Measurements from ENCODE around the gene FCSK. TPM values are rescaled to one million over a fixed set of nuclear protein-coding genes. Genes with fewer than 3 reads are reported as not detected.

The FCSK gene
- total and polyA plus RNA-seq, 2 of the 13 experiments (the other 11 are each of a cell fraction or from before 2014, with no cell fraction given), result 9.1 to 19.2 TPM

GRCh38 chr16:70493802-70494201 lies 39.4 kb downstream of the FCSK start (continued):
- TF ChIP-seq ZBTB33 (CRISPR knock-in tag; IDR thresholded peaks at IDR 0.05), result no peak
- no peak for TF ChIP-seq ZNF367 (CRISPR knock-in tag; IDR thresholded peaks at IDR 0.05; ENCODE audit: borderline replicate concordance)
- no peak for TF ChIP-seq ZMAT5 (CRISPR knock-in tag; IDR thresholded peaks at IDR 0.05; ENCODE audit: borderline replicate concordance, low read depth)
- TF ChIP-seq DPF2 (CRISPR knock-in tag; IDR thresholded peaks at IDR 0.05; ENCODE audit: borderline replicate concordance, low read depth), result no peak
- TF ChIP-seq CSRNP2 (CRISPR knock-in tag; conservative IDR thresholded peaks at IDR 0.05; ENCODE audit: low read depth), result no peak

GRCh38 chr16:70494202-70494770 lies 39.9 kb downstream of the FCSK start:
- Histone ChIP-seq H3K9ac (ENCODE audit: insufficient read depth, low read depth, low read length) (no peak overlapping the region), H2AFZ (ENCODE audit: low read length) (no peak overlapping the region), H3K4me2 (ENCODE audit: low read depth, low read length) (no peak overlapping the region), H4K20me1 (ENCODE audit: insufficient read depth, low read length) (no peaks in the 10 kb centered on the region), H3K4me3 (replicated peaks in 1 of 3; ENCODE audit: insufficient read depth in 1 of 3, low read depth in 2 of 3, low read length in 3 of 3) (no peak overlapping the region), H3K27ac (ENCODE audit: extremely low read length, insufficient read depth, low read length) (no peak overlapping the region), H3K36me3 (replicated peaks in 1 of 2; ENCODE audit: control insufficient read depth in 1 of 2, insufficient read depth in 2 of 2, low read length in 2 of 2) (peaks cover 23 to 70% of the 10 kb centered on the region in 2 experiments), H3K9me3 (ENCODE audit: low read length) (no peaks in the 10 kb centered on the region), H3K27me3 (ENCODE audit: control insufficient read depth in 1 of 2, insufficient read depth in 2 of 2, low read length in 2 of 2) (no peaks in the 10 kb centered on the region), H3K79me2 (ENCODE audit: insufficient read depth, low read length) (no peaks in the 10 kb centered on the region), H3K4me1 (ENCODE audit: insufficient read depth, low read length) (no peaks in the 10 kb centered on the region)
- no peak for FAIRE-seq
- ChIA-PET POLR2A (no interaction called here), CTCF (ENCODE audit: low intra/inter-chr PET ratio, low total read pairs) (no interaction called here)
- 90% methylated on average over 5 of the region's 5 CpGs for WGBS (ENCODE audit: low lambda C conversion rate)
- no peak for DNase-seq (ENCODE audit: low spot score)
- BruUV-seq (replicated peaks), result no TSS peak
- intact Hi-C loops (cut with micrococcal nuclease; ENCODE audit: unreplicated experiment), result no loop called here
- ATAC-seq, result no peak
- in situ Hi-C loops (cut with HindIII; ENCODE audit: extremely low pct_ligation_motif_present, low pct_unique_long_range_greater_than_20kb), result no loop called here
- TF ChIP-seq ARNT2 (CRISPR knock-in tag; IDR thresholded peaks at IDR 0.05; ENCODE audit: low read depth), result no peak
- TF ChIP-seq MIER3 (CRISPR knock-in tag; IDR thresholded peaks at IDR 0.05; ENCODE audit: borderline replicate concordance), result no peak
- no peak for TF ChIP-seq ZBTB2 (CRISPR knock-in tag; IDR thresholded peaks at IDR 0.05; ENCODE audit: low read depth)
- TF ChIP-seq ZNF766 (CRISPR knock-in tag; IDR thresholded peaks at IDR 0.05; ENCODE audit: borderline replicate concordance), result no peak
- TF ChIP-seq BATF2 (CRISPR knock-in tag; IDR thresholded peaks at IDR 0.05), result no peak
- no peak for TF ChIP-seq ZNF598 (CRISPR knock-in tag; IDR thresholded peaks at IDR 0.05; ENCODE audit: borderline replicate concordance)
- no peak for TF ChIP-seq ATF7-NPFF (CRISPR knock-in tag; IDR thresholded peaks at IDR 0.05; ENCODE audit: low read depth)
- TF ChIP-seq MED13 (CRISPR knock-in tag; IDR thresholded peaks at IDR 0.05), result no peak
- TF ChIP-seq ISL2 (CRISPR knock-in tag; IDR thresholded peaks at IDR 0.05), result no peak
- no peak for TF ChIP-seq ZBTB33 (CRISPR knock-in tag; IDR thresholded peaks at IDR 0.05)

Data from HepG2 (cell line).